Activated CD4-positive, alpha-beta memory T cell treated with anti-CD3 and anti-CD28 coated beads for 36 hours (primary cell): ENCODE measurements around the gene ZNF865. TPM values are rescaled to one million over a fixed set of nuclear protein-coding genes. Genes with fewer than 3 reads are reported as not detected.
A peak's percentile ranks its signal among the peaks of the same experiment; 100 is the strongest.

Experiments used
- CTCF ChIA-PET: fragments of 350-600 bp; sonication (Branson Sonifier 250); formaldehyde crosslinking; loops from one replicate; lab custom pipeline; 2021; ENCODE audit warnings: antibody characterized with exemption, inconsistent platforms; lab: Charles Lee
- POLR2A ChIA-PET: fragments of 350-600 bp; sonication (Branson Sonifier 250); formaldehyde crosslinking; loops from one replicate; lab custom pipeline; 2021; ENCODE audit warnings: antibody characterized with exemption; lab: Charles Lee
- DNase-seq: peaks from one replicate; pipeline ENCODE4 v3.0.0-alpha.2; 2020
- H3K27ac Mint-ChIP-seq: one replicate; pipeline ENCODE4 v1.8.0; 2021; ENCODE audit warnings: mixed read lengths
- H3K27me3 Mint-ChIP-seq: one replicate; pipeline ENCODE4 v1.8.0; 2021; ENCODE audit warnings: mixed read lengths
- H3K36me3 Mint-ChIP-seq: one replicate; pipeline ENCODE4 v1.8.0; 2021; ENCODE audit warnings: mixed read lengths
- H3K4me1 Mint-ChIP-seq: one replicate; pipeline ENCODE4 v1.8.0; 2021; ENCODE audit warnings: low read depth, mixed read lengths
- H3K4me3 Mint-ChIP-seq: one replicate; pipeline ENCODE4 v1.8.0; 2021; ENCODE audit warnings: mild to moderate bottlenecking, mixed read lengths
- H3K9me3 Mint-ChIP-seq: one replicate; pipeline ENCODE4 v1.8.0; 2021; ENCODE audit warnings: mixed read lengths
- intact Hi-C: fragments of 100-400 bp; cut with micrococcal nuclease; formaldehyde crosslinking; loops from one replicate; pipeline ENCODE4 v1.15.1; 2023
- total RNA-seq, 2 experiments: library from RNA; stranded (reverse); gene quantifications; one replicate each; pipeline ENCODE4 v1.2.3, GENCODE V29; 2021

The ZNF865 gene
- total RNA-seq, 2 experiments from 2014 or later, result 12.0 to 13.3 TPM

GRCh38 chr19:55633861-55634260, 28.4 kb downstream of the ZNF865 start:
- H3K27ac Mint-ChIP-seq, result peak overlapping the region; percentile 99
- CTCF ChIA-PET, result interaction anchor here (0.9 to 3.8 kb wide), 19 partner anchors 9 to 439 kb away, joined by 3 to 36 read pairs (median 16); partner anchors contain the start of genes CCDC106, KMT5C, U2AF2 and ZNF579
- H3K4me3 Mint-ChIP-seq, result peak overlapping the region; percentile 99
- peaks cover 9% of the 10 kb centered on the region for H3K36me3 Mint-ChIP-seq
- POLR2A ChIA-PET, result interaction anchor here (0.8 to 2.1 kb wide), 5 partner anchors 9 to 507 kb away, joined by 3 to 6 read pairs (median 4); partner anchors contain the start of genes FIZ1, ZNF581 and ZNF784
- intact Hi-C loops, result loop anchor here (2.0 to 5.0 kb wide), 2 partner anchors 41 to 167 kb away; partner anchors contain the start of gene EPN1
- no peak for DNase-seq
- no peaks in the 10 kb centered on the region for H3K9me3 Mint-ChIP-seq
- peaks cover 49% of the 10 kb centered on the region for H3K4me1 Mint-ChIP-seq
- H3K27me3 Mint-ChIP-seq, result no peaks in the 10 kb centered on the region

- peak overlapping the region; percentile 99 for H3K27ac Mint-ChIP-seq
- peak; percentile 53 for DNase-seq
- ChIA-PET POLR2A (interaction anchor here (1.0 to 1.6 kb wide), 3 partner anchors 9 to 150 kb away, joined by 3 to 5 read pairs (median 5); partner anchors contain the start of gene NAT14), CTCF (interaction anchor here (0.6 to 5.0 kb wide), 6 partner anchors 10 to 174 kb away, joined by 3 to 26 read pairs (median 4); partner anchors contain the start of genes ISOC2, ZNF784 and ZNF865)
- peaks cover 2% of the 10 kb centered on the region for H3K9me3 Mint-ChIP-seq
- no peaks in the 10 kb centered on the region for H3K27me3 Mint-ChIP-seq
- intact Hi-C loops, result loop anchor here (1.0 to 2.0 kb wide), 2 partner anchors 8 to 39 kb away; partner anchors contain the start of genes EPN1 and ZNF581
- H3K4me3 Mint-ChIP-seq, result peak overlapping the region; percentile 99
- peaks cover 13% of the 10 kb centered on the region for H3K36me3 Mint-ChIP-seq
- peaks cover 61% of the 10 kb centered on the region for H3K4me1 Mint-ChIP-seq
Observed at GRCh38 chr19:55635334-55635717, 29.9 kb downstream of the ZNF865 start.

GRCh38 chr19:55635856-55636440, 30.5 kb downstream of the ZNF865 start:
- Mint-ChIP-seq H3K9me3 (peaks cover 2% of the 10 kb centered on the region), H3K4me3 (peak overlapping the region; percentile 99), H3K4me1 (peaks cover 64% of the 10 kb centered on the region), H3K27me3 (no peaks in the 10 kb centered on the region), H3K36me3 (peaks cover 13% of the 10 kb centered on the region), H3K27ac (peak overlapping the region; percentile 99)
- CTCF ChIA-PET, result interaction anchor here (1.0 to 5.0 kb wide), 6 partner anchors 10 to 132 kb away, joined by 4 to 26 read pairs (median 6); partner anchors contain the start of genes FIZ1 and ZNF784
- intact Hi-C loops, result loop anchor here (1.0 to 2.0 kb wide), 2 partner anchors 7 to 39 kb away; partner anchors contain the start of genes EPN1 and ZNF581
- DNase-seq, result no peak
- POLR2A ChIA-PET, result interaction anchor here (0.5 to 1.6 kb wide), 3 partner anchors 132 to 389 kb away, joined by 3 to 8 read pairs (median 3); partner anchors contain the start of gene NAT14

- peak overlapping the region; percentile 99 for H3K27ac Mint-ChIP-seq
- H3K27me3 Mint-ChIP-seq, result no peaks in the 10 kb centered on the region
- no peak for DNase-seq
- CTCF ChIA-PET, result interaction anchor here (0.8 to 5.0 kb wide), 7 partner anchors 11 to 133 kb away, joined by 4 to 26 read pairs (median 5); partner anchors contain the start of genes FIZ1 and ZNF784
- intact Hi-C loops, result no loop called here
- H3K36me3 Mint-ChIP-seq, result peaks cover 17% of the 10 kb centered on the region
- peaks cover 61% of the 10 kb centered on the region for H3K4me1 Mint-ChIP-seq
- H3K4me3 Mint-ChIP-seq, result peak overlapping the region; percentile 99
- H3K9me3 Mint-ChIP-seq, result peaks cover 2% of the 10 kb centered on the region
- POLR2A ChIA-PET, result interaction anchor here (1.0 to 1.8 kb wide), 5 partner anchors 11 to 254 kb away, joined by 3 to 5 read pairs (median 4); partner anchors contain the start of genes CCDC106, NAT14 and U2AF2
Observed at GRCh38 chr19:55636723-55637122, 31.3 kb downstream of the ZNF865 start.

GRCh38 chr19:55637534-55637933, 32.1 kb downstream of the ZNF865 start:
- H3K27ac Mint-ChIP-seq, result peak overlapping the region; percentile 71
- no peak overlapping the region for H3K4me3 Mint-ChIP-seq
- POLR2A ChIA-PET, result interaction anchor here (1.6 to 1.8 kb wide), 3 partner anchors 10 to 255 kb away, joined by 4 to 5 read pairs (median 5); partner anchors contain the start of genes CCDC106 and U2AF2
- DNase-seq, result no peak
- peaks cover 54% of the 10 kb centered on the region for H3K4me1 Mint-ChIP-seq
- intact Hi-C loops, result no loop called here
- H3K36me3 Mint-ChIP-seq, result peaks cover 17% of the 10 kb centered on the region
- CTCF ChIA-PET, result interaction anchor here (0.7 to 5.0 kb wide), 9 partner anchors 12 to 133 kb away, joined by 3 to 26 read pairs (median 4); partner anchors contain the start of genes FIZ1, U2AF2 and ZNF784
- peaks cover 2% of the 10 kb centered on the region for H3K9me3 Mint-ChIP-seq
- H3K27me3 Mint-ChIP-seq, result no peaks in the 10 kb centered on the region

GRCh38 chr19:55638864-55639359, 33.5 kb downstream of the ZNF865 start:
- H3K27ac Mint-ChIP-seq, result peak overlapping the region; percentile 81
- intact Hi-C loops, result no loop called here
- peak overlapping the region; percentile 51 for H3K4me3 Mint-ChIP-seq
- ChIA-PET POLR2A (no interaction called here), CTCF (interaction anchor here (0.6 to 5.0 kb wide), 8 partner anchors 8 to 135 kb away, joined by 3 to 26 read pairs (median 4); partner anchors contain the start of genes FIZ1, U2AF2 and ZNF784)
- peaks cover 60% of the 10 kb centered on the region for H3K4me1 Mint-ChIP-seq
- H3K27me3 Mint-ChIP-seq, result no peaks in the 10 kb centered on the region
- peaks cover 25% of the 10 kb centered on the region for H3K36me3 Mint-ChIP-seq
- peak; percentile 81 for DNase-seq
- peaks cover 2% of the 10 kb centered on the region for H3K9me3 Mint-ChIP-seq

GRCh38 chr19:55640043-55640576, 34.7 kb downstream of the ZNF865 start:
- Mint-ChIP-seq H3K27me3 (no peaks in the 10 kb centered on the region), H3K36me3 (peaks cover 25% of the 10 kb centered on the region), H3K4me3 (peak overlapping the region; percentile 77), H3K27ac (peak overlapping the region; percentile 88), H3K4me1 (peaks cover 59% of the 10 kb centered on the region), H3K9me3 (peaks cover 2% of the 10 kb centered on the region)
- DNase-seq, result peak; percentile 81
- CTCF ChIA-PET, result interaction anchor here (0.5 to 5.0 kb wide), 6 partner anchors 14 to 125 kb away, joined by 3 to 26 read pairs (median 4); partner anchors contain the start of genes FIZ1, U2AF2 and ZNF784
- POLR2A ChIA-PET, result interaction anchor here (1.9 kb wide), 1 partner anchor 14 kb away, joined by 4 read pairs; no protein-coding TSS in a partner anchor
- intact Hi-C loops, result loop anchor here (5.0 kb wide), 1 partner anchor 383 kb away; the partner anchor contains the start of gene PPP6R1

- Mint-ChIP-seq H3K9me3 (peaks cover 2% of the 10 kb centered on the region), H3K36me3 (peaks cover 28% of the 10 kb centered on the region), H3K4me1 (peaks cover 61% of the 10 kb centered on the region), H3K4me3 (peak within 1 kb of the TSS; percentile 85), H3K27ac (peak within 1 kb of the TSS; percentile 98), H3K27me3 (no peaks in the 10 kb centered on the region)
- POLR2A ChIA-PET, result interaction anchor here (1.9 kb wide), 1 partner anchor 14 kb away, joined by 4 read pairs; no protein-coding TSS in a partner anchor
- CTCF ChIA-PET, result interaction anchor here (0.7 to 5.0 kb wide), 6 partner anchors 8 to 57 kb away, joined by 3 to 26 read pairs (median 4); partner anchors contain the start of genes FIZ1, U2AF2 and ZNF784
- intact Hi-C loops, result loop anchor here (5.0 kb wide), 1 partner anchor 384 kb away; the partner anchor contains the start of gene PPP6R1
- peak; percentile 71 for DNase-seq
Observed at GRCh38 chr19:55640577-55641425, 35.4 kb downstream of the ZNF865 start, which contains the start of gene ZNF580. TSS of gene ZNF580 (plus strand) at chr19:55641002. CDS start at chr19:55642509, 1,507 bp downstream.

- POLR2A ChIA-PET, result interaction anchor here (1.9 to 2.6 kb wide), 3 partner anchors 8 to 15 kb away, joined by 4 to 19 read pairs (median 6); partner anchors contain the start of gene U2AF2
Observed at GRCh38 chr19:55641426-55642152, 36.1 kb downstream of the ZNF865 start.

More at GRCh38 chr19:55641426-55642152, 36.1 kb downstream of the ZNF865 start:
- peak overlapping the region; percentile 98 for H3K27ac Mint-ChIP-seq
- peaks cover 53% of the 10 kb centered on the region for H3K4me1 Mint-ChIP-seq
- H3K36me3 Mint-ChIP-seq, result peaks cover 28% of the 10 kb centered on the region
- peaks cover 2% of the 10 kb centered on the region for H3K9me3 Mint-ChIP-seq
- intact Hi-C loops, result loop anchor here (2.0 to 5.0 kb wide), 3 partner anchors 37 to 384 kb away; partner anchors contain the start of genes PPP6R1, RPL28, TMEM238 and ZNF865
- no peaks in the 10 kb centered on the region for H3K27me3 Mint-ChIP-seq
- peak; percentile 38 for DNase-seq
- CTCF ChIA-PET, result interaction anchor here (0.7 to 2.0 kb wide), 4 partner anchors 9 to 13 kb away, joined by 3 to 28 read pairs (median 14); partner anchors contain the start of gene U2AF2
- H3K4me3 Mint-ChIP-seq, result peak overlapping the region; percentile 85
